GM21390 (cell line): Measurements from ENCODE around the gene PCGF3.
"Not testable (repeated sequence)": the region's sequence is repeated elsewhere in the genome, so short reads cannot be mapped to it uniquely, and the experiment has no call there.

ENCODE experiments used
- ATAC-seq: cut with Tn5 transposase; IDR thresholded peaks from one replicate; pipeline ENCODE4 v1.9.1; 2021; ENCODE audit not compliant: unreplicated experiment

Gene PCGF3

DNA sequence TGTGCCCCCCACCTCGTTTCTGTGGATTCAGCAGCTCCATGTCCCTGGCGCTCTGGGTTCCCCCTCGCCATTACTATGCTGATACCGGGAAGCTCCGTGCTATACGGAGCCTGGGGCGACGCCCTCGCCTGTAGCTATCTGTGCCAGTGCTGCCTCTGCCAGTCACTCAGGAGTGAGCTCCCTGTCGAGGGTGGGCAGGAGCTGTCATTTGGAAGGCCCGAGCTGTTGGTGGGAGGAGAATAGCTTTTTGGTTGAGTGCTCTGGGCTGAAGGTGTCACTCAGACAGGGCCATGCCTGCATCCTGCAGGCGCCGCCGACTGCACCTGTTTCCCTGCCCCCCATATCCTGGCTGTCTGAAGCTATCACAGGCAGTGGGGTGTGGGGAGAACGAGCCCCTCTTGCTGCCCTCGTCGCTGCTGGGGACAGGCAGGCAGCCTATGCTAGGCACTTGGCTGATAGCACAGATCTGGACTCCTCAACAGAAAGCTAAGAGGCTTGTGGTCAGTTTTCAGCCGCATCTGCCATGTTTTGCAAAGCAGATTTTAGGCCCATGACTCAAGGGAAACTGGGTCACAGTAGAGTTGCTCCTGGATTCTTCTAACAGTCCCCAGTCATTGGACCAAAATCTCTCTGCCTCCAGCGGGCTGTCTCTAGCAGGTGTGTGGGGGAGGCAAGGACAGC, 88.4 kb downstream of the PCGF3 start:
- ATAC-seq, result no peak

DNA sequence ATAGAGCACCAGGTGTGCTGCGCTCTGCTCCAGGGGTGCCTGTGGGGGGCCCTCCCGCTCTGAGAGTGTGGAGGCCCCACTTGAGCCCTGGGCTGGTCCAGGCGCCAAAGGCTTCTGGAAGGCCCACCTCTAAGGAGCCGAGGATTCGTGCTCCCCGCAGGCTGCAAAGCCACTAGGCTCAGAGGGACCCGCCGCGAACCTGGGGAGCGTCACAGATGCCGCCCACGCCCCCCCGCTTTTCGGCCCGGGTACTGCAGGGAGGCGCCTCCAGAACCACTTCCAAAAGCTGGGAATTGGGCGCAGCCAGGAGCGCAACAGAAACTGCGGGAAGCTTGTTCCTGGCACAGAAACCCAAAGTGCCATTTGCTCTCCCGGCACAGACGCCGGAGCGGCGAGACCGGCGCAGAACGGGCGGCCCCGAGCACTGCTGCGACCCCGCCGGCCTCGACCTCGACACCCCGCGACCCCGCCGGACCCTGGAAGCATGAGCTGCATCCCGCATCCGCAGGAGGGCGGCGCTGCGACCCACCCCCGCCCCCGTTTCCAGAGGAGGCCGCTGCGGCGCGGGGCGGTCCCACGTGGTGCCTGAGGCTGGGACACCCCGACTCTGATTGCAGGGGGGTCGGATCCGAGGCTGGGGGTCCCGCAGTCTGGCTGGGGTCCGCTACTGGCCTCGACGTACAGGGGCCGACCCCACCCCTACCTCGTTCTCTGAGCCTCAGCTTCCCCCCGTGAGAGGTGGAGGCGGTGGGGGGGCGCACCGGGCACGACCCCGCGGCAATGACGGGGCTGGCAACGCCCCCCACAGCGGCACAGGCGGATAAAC, 89.5 kb downstream of the PCGF3 start:
- no peak for ATAC-seq

DNA sequence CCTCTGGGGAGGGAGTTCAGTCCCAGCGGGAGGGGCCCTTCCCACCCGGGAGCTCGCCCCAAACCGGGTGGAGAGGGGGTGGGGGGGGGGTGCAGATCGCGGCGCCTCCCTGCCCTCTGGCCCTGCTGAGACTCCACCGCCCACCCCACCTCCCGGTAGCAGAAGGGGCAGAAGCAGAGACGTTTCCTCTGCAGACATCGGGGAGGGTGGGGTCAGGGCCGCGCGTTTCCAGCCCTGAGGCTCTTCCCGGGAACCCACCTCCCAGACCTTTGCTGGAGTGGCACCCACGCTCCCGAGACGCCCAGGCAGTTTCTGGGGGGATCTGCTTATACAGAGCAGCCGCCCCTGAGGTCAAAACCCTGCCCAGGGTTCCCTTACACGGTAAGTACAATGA, 90.1 kb downstream of the PCGF3 start:
- ATAC-seq, result no peak

- no peak for ATAC-seq
Measured at GRCh38 chr4:796206-796605, 90.6 kb downstream of the PCGF3 start.

DNA sequence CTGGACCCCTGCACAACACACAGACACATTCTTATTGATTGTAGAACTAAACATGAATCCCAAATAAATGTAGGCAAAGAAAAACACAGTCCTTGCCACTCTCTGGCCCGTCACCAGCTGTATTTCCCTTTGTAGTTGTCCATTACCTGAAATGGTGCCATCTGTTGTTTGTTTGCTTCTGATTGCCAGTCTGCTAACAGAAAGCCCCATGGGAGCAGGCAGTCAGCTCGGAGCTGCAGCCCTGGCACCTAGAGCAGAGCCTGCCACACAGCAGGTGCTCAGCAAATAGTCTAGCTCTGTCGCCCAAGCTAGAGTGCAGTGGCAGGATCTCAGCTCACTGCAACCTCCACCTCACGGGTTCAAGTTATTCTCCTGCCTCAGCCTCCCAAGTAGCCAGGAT, 91.4 kb downstream of the PCGF3 start:
- no peak for ATAC-seq

DNA sequence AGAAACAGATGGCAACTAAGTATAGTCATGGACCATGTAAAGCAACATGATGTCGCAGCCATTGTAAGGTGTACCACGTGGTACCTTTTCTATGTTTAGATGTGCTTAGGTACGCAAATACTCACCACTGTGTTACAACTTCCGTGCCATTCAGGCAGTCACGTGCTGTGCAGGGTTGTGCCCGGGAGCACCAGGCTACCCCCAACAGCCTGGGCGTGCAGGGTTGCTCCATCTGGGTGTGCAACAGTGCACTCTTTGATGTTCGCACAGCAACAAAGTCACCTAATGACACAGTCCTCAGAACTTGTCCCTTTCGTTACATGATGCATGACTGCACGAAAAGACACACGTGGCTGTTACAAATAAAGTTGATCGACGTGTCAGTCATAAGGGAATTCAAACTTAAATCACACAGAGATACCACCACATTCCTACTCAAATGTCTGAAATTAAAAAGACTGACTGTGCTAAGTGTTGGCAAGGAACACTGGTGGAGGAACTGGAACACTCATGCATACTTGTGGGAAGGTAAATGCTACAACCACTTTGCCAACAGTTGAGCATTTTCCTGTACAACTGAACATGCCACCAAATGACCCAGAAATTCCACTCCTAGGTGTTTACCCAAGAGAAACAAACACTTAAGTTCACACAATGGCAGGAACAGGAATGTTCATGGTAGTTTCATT, 95.9 kb downstream of the PCGF3 start:
- ATAC-seq, result no peak

DNA sequence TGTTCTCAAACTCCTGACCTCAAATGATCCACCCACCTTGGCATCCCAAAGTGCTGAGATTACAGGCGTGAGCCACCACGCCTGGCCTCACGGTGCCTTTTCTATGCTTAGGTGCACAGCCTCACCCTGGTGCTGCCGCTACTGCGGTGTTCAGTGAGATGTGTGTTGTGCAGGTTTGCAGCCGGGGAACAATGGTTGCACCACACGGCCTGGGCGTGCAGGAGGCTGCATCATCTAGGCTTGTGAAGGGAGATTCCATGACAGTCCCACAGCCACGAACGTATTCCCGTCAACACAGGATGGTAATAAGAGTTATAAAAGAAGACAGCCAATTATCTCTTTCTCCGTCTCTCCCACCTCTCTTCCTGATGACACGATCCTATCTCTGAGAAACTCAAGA, 98.3 kb downstream of the PCGF3 start:
- no peak for ATAC-seq

DNA sequence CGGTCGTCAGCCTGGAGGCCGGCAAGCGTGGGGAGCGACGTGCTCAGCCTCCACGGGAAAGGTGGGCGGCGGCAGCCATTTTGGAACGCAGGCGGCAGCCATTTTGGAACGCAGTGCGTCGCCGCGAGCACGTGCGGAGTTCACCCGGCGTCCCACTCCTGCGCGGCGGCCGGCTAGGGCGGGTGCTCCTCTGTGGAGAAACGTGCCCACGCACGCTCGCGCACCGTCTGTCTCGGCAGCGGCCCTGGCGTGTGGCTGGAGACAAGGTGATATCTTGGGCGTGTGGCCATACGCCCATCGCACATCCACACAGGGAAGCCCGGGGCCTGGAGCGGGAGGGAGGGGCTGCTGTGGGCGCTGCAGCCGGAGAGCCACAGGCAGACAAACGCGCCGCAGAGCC, 99.2 kb downstream of the PCGF3 start:
- no peak for ATAC-seq

- ATAC-seq, result not testable (repeated sequence)
Measured at GRCh38 chr4:806979-807378, 101.3 kb downstream of the PCGF3 start.

GRCh38 chr4:807792-808191, 102.2 kb downstream of the PCGF3 start:
- ATAC-seq, result no peak

GRCh38 chr4:808860-809570, 103.4 kb downstream of the PCGF3 start:
- no peak for ATAC-seq

DNA sequence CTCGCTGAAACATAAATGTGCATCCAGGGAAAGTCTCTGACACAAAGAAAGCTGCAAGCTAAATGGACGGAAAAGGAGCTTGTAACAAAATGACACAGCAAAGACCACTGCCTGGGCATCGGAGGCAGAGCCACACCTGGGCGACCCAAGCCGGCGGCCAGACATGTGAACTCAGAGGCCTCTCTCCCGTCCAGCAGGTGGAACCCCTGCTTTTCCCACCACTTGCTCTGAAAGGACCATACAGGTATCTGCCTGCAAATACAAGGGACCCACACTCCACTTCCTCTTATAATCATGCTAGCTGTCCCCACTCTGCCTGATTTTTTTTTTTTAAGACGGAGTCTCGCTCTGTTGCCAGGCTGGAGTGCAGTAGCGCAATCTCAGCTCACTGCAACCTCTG, 108.3 kb downstream of the PCGF3 start:
- ATAC-seq, result no peak

GRCh38 chr4:814312-814850, 108.7 kb downstream of the PCGF3 start:
- ATAC-seq, result no peak

GRCh38 chr4:815464-816146, 110.0 kb downstream of the PCGF3 start:
- ATAC-seq, result no peak

- ATAC-seq, result no peak
Measured at GRCh38 chr4:818106-818921, 112.7 kb downstream of the PCGF3 start.

DNA sequence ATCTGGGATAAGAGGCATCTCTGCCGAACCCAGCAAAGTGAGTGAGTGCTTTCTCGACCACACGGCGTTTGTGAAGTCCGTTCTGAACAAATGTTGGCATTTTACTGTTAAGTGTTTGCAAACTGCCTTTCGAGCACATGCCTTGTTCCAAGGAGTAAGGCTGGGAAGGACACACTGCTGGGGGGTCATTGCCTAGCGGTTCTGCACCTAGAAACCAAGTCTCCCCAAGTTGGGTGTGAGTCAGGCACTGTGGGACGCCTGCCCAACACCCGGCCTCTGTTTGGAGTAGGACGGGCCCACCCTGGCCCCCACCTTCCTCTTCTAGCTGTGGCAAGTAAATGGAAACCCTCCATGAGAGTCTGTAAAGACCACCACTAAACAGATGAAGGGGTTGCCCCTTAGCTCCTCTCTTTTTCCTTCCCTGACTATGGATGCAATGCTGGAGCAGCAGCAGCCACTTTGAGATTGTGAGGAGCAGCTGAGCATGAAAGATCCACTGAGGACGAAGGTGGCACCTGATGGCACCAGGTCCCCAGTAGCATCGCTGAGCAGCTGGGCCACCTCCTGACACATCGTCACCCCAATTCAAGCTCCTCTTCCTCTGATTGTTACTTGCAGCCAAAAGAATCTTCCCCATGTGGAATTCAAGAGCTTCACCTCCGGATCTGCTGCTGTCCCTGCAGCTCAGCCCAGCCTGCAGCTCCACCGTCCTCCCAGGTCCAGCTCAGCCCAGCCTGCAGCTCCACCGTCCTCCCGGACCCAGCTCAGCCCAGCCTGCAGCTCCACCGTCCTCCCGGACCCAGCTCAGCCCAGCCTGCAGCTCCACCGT, 114.0 kb downstream of the PCGF3 start:
- no peak for ATAC-seq
